Sigmoid colon (tissue), 4 donors: ENCODE measurements around the gene OR10A6.

Source experiments
- EP300 ChIP-seq, 4 donors: sonication (generic); formaldehyde crosslinking; IDR thresholded peaks; one replicate each; pipeline ENCODE4 v1.6.1; 2017; ENCODE audit warnings: antibody characterized with exemption in 4 of 4
- POLR2A ChIP-seq, 2 donors: fragments of 450-650 bp; IDR thresholded peaks; one replicate each; pipeline ENCODE4 v1.6.1; 2016; ENCODE audit warnings: antibody characterized with exemption in 2 of 2, mild to moderate bottlenecking in 2 of 2, moderate library complexity in 2 of 2
- POLR2AphosphoS5 ChIP-seq, 4 donors: sonication (generic); formaldehyde crosslinking; IDR thresholded peaks; one replicate each; pipeline ENCODE4 v1.6.1; 2017; ENCODE audit warnings: antibody characterized with exemption in 4 of 4
- TF ChIP-seq, protein P1 (sequence below), 4 experiments: fragments of 450-650 bp in 3 of 4; fragments of 200-600 bp in 1 of 4; IDR thresholded peaks; one replicate each; pipeline ENCODE4 v1.5.1; 2016 to 2019; ENCODE audit warnings: antibody characterized with exemption in 4 of 4, mild to moderate bottlenecking in 3 of 4, moderate library complexity in 2 of 4

DNA sequence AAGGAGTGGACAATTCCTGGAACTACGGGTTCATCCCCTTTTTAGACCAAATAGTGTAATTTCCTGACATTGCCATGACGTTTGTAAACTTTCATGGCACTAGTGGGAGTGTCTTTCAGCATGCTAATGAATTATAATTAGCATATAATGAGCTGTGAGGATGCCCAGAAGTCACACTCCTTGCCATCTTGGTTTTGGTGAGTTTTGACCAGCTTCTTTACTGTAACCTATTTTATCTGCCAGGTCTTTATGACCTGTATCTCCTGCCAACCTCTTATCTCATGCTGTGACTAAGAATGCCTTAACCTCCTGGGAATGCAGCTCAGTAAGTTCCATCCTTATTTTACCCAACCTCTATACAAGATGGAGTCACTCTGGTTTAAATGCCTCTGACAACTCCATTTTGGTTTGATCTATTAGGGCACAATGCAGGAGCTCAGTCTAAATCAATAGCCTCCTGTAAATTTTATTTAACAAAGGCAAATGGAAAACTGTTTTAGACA is 20.7 kb downstream of the OR10A6 start:
- TF ChIP-seq, protein P1, sequence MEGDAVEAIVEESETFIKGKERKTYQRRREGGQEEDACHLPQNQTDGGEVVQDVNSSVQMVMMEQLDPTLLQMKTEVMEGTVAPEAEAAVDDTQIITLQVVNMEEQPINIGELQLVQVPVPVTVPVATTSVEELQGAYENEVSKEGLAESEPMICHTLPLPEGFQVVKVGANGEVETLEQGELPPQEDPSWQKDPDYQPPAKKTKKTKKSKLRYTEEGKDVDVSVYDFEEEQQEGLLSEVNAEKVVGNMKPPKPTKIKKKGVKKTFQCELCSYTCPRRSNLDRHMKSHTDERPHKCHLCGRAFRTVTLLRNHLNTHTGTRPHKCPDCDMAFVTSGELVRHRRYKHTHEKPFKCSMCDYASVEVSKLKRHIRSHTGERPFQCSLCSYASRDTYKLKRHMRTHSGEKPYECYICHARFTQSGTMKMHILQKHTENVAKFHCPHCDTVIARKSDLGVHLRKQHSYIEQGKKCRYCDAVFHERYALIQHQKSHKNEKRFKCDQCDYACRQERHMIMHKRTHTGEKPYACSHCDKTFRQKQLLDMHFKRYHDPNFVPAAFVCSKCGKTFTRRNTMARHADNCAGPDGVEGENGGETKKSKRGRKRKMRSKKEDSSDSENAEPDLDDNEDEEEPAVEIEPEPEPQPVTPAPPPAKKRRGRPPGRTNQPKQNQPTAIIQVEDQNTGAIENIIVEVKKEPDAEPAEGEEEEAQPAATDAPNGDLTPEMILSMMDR (IDR thresholded peaks at IDR 0.05): no peak
- no peak for TF ChIP-seq POLR2AphosphoS5 (IDR thresholded peaks at IDR 0.05)
- no peak for TF ChIP-seq EP300 (IDR thresholded peaks at IDR 0.05)
- TF ChIP-seq POLR2A (IDR thresholded peaks at IDR 0.05): no peak
